Measurements from ENCODE around the gene DPYSL4. TPM values are rescaled to one million over a fixed set of nuclear protein-coding genes. Genes with fewer than 3 reads are reported as not detected.

The DPYSL4 gene
- total RNA-seq, 4 donors from 2014 or later = 0.22 to 0.94 (median 0.34) TPM; not detected in 1

DNA sequence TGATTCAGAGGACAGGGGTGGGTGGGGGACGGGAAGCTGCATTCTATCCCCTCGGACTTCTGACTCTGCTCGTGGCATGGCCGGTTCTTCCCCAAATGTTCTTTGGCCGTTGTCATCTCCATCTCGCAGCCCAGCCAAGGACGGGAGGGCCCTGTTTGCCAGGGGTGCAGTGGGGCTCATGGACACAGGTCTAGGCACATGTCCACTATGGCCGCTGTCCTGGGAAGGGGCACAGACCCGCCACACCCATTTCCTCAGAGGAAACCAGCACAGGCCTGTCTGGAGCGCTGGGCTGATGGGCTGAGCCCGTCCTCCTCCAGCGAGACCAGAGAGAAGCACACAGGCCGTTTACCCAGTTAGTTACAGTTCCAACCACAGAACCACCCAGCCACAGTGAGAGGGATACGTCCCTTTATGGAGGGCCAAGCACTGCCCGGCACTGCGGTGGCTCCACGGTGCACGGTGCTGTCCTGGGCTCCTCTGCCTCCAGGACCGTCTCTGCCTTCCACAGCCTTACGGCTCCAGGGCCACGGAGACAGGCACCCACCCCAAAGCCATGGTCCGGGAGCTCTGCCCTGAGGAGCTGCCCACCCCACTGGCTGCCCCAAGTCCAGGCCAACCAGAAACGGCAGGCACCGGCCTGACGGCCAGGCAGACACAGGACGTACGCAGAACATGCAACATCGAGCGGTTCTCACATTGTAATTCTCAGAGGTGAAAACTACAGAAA lies 20.2 kb downstream of the DPYSL4 start:
- no peak for TF ChIP-seq CTCF (IDR thresholded peaks at IDR 0.05; ENCODE audit: low read depth)

DNA sequence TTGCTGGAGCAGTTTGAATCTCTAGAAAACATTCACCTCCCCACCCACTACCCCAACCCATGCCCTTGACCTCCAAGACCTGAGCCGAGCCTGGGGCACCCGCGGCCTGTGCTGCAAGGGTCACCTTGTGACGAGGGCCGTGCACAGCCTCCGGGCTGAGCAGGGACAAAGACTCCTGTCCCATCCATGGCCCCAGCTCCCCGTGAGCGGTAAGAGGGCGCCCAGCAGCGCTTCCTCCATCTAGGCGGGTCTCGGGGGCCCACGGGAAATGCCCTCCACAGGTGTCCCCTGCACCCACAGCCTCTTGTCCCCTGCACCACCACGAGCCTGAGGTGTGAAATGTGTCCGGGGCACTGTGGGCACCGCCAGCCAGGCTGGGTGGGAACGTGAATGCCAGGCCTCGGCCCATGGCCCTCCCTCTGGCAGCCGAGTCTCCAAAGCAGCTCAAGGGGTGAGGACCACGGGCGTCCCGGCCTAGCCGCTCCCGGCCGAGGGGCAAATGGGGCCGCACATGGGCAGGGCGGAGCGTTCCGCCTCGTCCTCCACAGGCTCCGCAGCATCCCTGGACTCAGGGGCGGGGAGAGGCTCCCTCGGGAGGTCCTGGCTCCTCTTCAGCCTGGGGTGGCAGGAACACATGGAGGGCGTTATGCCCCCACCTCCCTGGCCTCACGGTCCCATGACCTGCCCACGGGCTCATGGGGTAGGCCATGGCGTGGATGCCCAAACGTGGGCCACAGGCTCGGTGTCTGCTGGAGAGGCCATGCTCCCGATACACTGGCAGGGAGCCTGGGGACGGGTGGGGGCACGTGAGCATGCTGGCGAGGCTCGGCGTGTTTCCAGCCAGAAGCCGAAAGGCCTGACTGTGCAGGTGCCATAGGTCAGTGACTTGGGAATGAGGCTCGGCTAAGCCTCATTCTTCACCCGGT lies 21.1 kb downstream of the DPYSL4 start:
- no peak for TF ChIP-seq CTCF (IDR thresholded peaks at IDR 0.05; ENCODE audit: low read depth)

GRCh38 chr10:132208462-132209050 lies 21.8 kb downstream of the DPYSL4 start:
- no peak for TF ChIP-seq CTCF (IDR thresholded peaks at IDR 0.05; ENCODE audit: low read depth)

- no peak for TF ChIP-seq CTCF (IDR thresholded peaks at IDR 0.05; ENCODE audit: low read depth)
Measured at GRCh38 chr10:132209130-132209529, 22.4 kb downstream of the DPYSL4 start.

GRCh38 chr10:132209978-132210530 lies 23.3 kb downstream of the DPYSL4 start:
- no peak for TF ChIP-seq CTCF (IDR thresholded peaks at IDR 0.05; ENCODE audit: low read depth)

GRCh38 chr10:132210766-132211165 lies 24.0 kb downstream of the DPYSL4 start:
- no peak for TF ChIP-seq CTCF (IDR thresholded peaks at IDR 0.05; ENCODE audit: low read depth)
